Pancreas (tissue), 10 donors: ENCODE measurements around the gene PMPCA. TPM values are rescaled to one million over a fixed set of nuclear protein-coding genes. Genes with fewer than 3 reads are reported as not detected.
A peak's percentile ranks its signal among the peaks of the same experiment; 100 is the strongest.

Experiments
- ATAC-seq, 4 donors: fragments of 200-7000 bp; cut with Tn5 transposase; one replicate each; pipeline versions ENCODE4 v1.8.0 to v1.9.1; 2020; ENCODE audit warnings: mild to moderate bottlenecking in 4 of 4, moderate library complexity in 4 of 4
- DNase-seq, 6 donors: peaks; one replicate each; pipeline ENCODE4 v3.0.0-alpha.2; 2020
- FAIRE-seq: peaks from 2 replicates; lab custom pipeline; 2012; peaks lifted over from hg19 to GRCh38; lab: Jason Lieb, UNC
- H3K27ac ChIP-seq, 4 donors: fragments of 200-600 bp; sonication (generic); 1 replicate in 3 of 4; 2 replicates in 1 of 4; pipeline versions ENCODE4 v1.5.0 to v1.8.0; 2020
- H3K27me3 ChIP-seq, 4 donors: fragments of 200-600 bp; one replicate each; pipeline ENCODE4 v1.8.0; 2021
- H3K36me3 ChIP-seq, 3 donors: fragments of 200-600 bp; sonication (generic) in 1 of 3; one replicate each; pipeline versions ENCODE4 v1.5.0 to v1.8.0; 2020 to 2021
- H3K4me1 ChIP-seq, 3 donors: fragments of 200-600 bp; one replicate each; pipeline ENCODE4 v1.8.0; 2021
- H3K4me3 ChIP-seq, 4 donors: fragments of 200-600 bp; sonication (generic) in 2 of 4; one replicate each; pipeline versions ENCODE4 v1.5.0 to v1.8.0; 2020 to 2021
- H3K9me3 ChIP-seq, 4 donors: fragments of 200-600 bp; one replicate each; pipeline ENCODE4 v1.8.0; 2021
- CTCF ChIP-seq, 4 donors: fragments of 200-600 bp; sonication (generic) in 3 of 4; IDR thresholded peaks; one replicate each; pipeline versions ENCODE4 v1.5.0 to v1.8.0; 2021; ENCODE audit warnings: antibody characterized with exemption in 4 of 4
- WGBS, 2 donors: extraction: QIAGEN DNeasy Blood & Tissue Kit; methylation state at CpG; one replicate each; pipeline ENCODE4 v1.1.7; 2013; 5-methylcytosine and 5-hydroxymethylcytosine counted together
- intact Hi-C, 3 donors: fragments of 100-400 bp; cut with DNase I; formaldehyde crosslinking; loops; one replicate each; pipeline versions ENCODE4 v1.11.1 to v1.14.2; 2022
- polyA plus RNA-seq, 2 donors: library from polyadenylated mRNA; stranded (reverse); fragments of 200-250 nt; gene quantifications; one replicate each; pipeline ENCODE4 v1.2.3, GENCODE V29; 2013
- total RNA-seq, 6 donors: library from RNA; stranded (reverse); fragmentation: NEBNext Ultra II Directional in 4 of 6; extraction: Animal tissue kit (Norgen Biotek cat#: 25700) in 4 of 6; gene quantifications; one replicate each; pipeline versions ENCODE4 v1.2.1 to v1.2.4, GENCODE V29; 2021 to 2023
- donor health status: healthy with polysubstance abuse.
- donor health status: DM: no; HTN: no; CAD: no; lungs with moderate emphysema.
- donor health status: DM: no; HTN: no; CAD: no.
- donor health status: control.
- donor health status: control.
- donor health status: Bipolar disorder and iron deficiency.
- donor health status: DM: yes; HTN: yes; CAD: no.
- donor health status: DM: no; HTN: no; CAD: no.
- donor health status: DM: no; HTN: no; CAD: no.
- donor health status: DM: yes; HTN: yes; CAD: no.

PMPCA gene
- total and polyA plus RNA-seq, 8 donors: 16.3 to 51.4 (median 19.5) TPM

DNA sequence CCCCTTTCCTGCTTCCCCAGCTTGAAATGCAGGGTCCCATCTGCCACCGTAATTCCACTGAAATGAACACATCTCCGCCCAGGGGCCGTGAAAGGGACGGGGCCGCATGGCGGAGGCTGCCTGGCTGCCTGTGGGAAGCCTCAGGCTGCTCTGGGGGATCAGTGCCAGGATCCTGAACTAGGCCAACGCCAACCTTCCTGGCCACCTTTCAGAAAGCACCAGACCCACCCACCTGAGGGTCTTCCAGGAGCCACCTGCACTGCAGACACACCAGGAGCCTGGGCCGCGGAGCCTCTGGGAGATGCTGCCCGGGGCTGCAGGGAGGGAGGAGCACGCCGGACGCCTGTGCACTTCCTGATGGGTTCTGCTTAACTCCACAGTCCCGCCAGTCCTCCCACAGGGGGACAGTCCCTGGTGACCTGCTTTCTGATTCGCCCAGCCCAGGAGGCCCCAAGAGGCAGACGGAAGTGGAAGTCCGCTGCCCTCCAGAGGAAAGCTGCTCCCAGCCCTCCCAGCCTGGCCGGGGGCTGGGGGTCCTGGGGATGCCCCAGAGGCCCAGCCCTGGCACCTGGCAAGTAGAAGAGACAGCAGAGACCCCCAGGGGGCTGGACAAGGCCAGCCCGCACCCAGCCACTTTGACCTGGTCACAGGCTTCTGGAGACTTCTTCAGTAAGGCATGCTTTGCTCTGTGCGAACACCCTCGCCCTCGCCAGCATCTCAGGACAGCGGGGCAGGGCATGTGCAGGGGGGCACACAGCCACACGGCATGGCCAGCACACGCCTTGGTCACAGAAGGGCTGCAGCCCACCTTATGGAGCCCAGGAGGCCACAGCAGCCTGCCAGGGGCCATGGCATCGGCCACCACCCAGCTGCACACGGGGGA is 36.9 kb upstream of the PMPCA start, which contains the start of gene CARD9:
TSS of gene CARD9 (minus strand) at position 370 of the 883 bp plus-strand sequence. CDS start 1,591 bp downstream, outside the sequence.
- H3K9me3 ChIP-seq: no peaks in the 10 kb centered on the region
- H3K36me3 ChIP-seq: no peaks in the 10 kb centered on the region
- intact Hi-C loops: no loop called here
- H3K4me1 ChIP-seq: peaks cover 0 to 10% (median 4%) of the 10 kb centered on the region in 3 donors
- 67 to 74% methylated on average over 27 of the region's 27 CpGs for WGBS, 2 donors
- peak within 1 kb of the TSS in 1 of 4 donors; percentile 29 for H3K4me3 ChIP-seq
- peak in 1 of 6 donors; percentile 46 for DNase-seq
- ATAC-seq: peak in 3 of 4 donors; percentile 39 to 68 (median 54)
- no peak for TF ChIP-seq CTCF (IDR thresholded peaks at IDR 0.05)
- no peak for FAIRE-seq
- peak within 1 kb of the TSS in 2 of 4 donors; percentile 5 to 39 for H3K27ac ChIP-seq
- H3K27me3 ChIP-seq: no peaks in the 10 kb centered on the region

DNA sequence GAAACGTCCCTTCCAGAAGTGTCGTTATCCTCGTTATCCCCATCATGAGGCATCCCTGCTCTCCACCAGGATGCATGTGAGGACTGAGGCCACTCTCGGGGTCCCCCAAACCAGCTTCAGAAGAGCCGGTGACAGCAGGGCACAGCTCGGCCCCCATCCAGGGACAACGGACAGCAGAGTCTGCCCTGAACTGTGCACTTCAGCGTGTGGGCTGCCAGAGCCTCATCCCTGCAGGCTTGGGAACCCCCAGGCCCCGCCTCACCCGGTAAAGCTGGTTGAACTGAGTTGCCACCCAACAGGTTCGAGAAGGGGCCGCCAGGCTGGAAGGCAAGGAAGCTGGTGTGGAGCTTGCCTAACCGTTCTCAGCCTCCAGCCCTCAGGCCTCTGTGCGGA is 36.3 kb upstream of the PMPCA start:
- intact Hi-C loops: no loop called here
- DNase-seq (no peak), FAIRE-seq (no peak), ATAC-seq (no peak)
- H3K9me3 ChIP-seq: no peaks in the 10 kb centered on the region
- no peak overlapping the region for H3K27ac ChIP-seq
- TF ChIP-seq CTCF (IDR thresholded peaks at IDR 0.05): no peak
- WGBS, 2 donors: 87 to 94% methylated on average over 14 of the region's 14 CpGs
- peaks cover 0 to 10% (median 4%) of the 10 kb centered on the region in 3 donors for H3K4me1 ChIP-seq
- peaks cover 0 to 1% (median 0%) of the 10 kb centered on the region in 3 donors for H3K36me3 ChIP-seq
- no peaks in the 10 kb centered on the region for H3K27me3 ChIP-seq
- no peak overlapping the region for H3K4me3 ChIP-seq

DNA sequence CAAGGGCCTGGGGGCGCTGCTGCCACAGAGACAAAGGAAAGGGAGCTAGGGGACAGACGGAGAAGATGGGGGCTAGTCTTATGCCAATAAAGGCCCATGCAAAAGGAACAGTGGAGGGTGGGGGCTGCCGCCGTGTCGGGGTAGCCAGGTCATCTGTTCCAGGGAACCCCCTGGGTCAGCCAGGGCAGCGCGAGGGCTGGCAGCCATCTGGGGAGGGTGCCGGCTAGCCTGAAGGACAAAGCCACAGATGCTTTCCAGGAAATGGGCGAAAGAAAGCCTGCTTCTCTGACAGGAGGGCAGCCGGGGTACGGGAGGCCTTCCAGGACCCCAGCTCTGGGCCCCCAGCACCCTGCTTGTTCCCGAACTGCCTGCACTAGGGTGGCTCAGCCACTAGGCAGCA is 35.4 kb upstream of the PMPCA start:
- no peak for TF ChIP-seq CTCF (IDR thresholded peaks at IDR 0.05)
- 88 to 93% methylated on average over 12 of the region's 12 CpGs for WGBS, 2 donors

GRCh38 chr9:136376457-136376856 is 34.0 kb upstream of the PMPCA start:
- TF ChIP-seq CTCF (IDR thresholded peaks at IDR 0.05): no peak

More for the DNA sequence above, 35.4 kb upstream of the PMPCA start:
- Histone ChIP-seq H3K4me1 (peaks cover 0 to 10% (median 4%) of the 10 kb centered on the region in 3 donors), H3K9me3 (no peaks in the 10 kb centered on the region), H3K4me3 (no peak overlapping the region), H3K27ac (no peak overlapping the region), H3K27me3 (no peaks in the 10 kb centered on the region), H3K36me3 (peaks cover 0 to 5% (median 0%) of the 10 kb centered on the region in 3 donors)
- ATAC-seq (no peak), FAIRE-seq (no peak), DNase-seq (no peak)
- intact Hi-C loops: no loop called here

More at GRCh38 chr9:136376457-136376856, 34.0 kb upstream of the PMPCA start:
- Histone ChIP-seq H3K4me3 (no peak overlapping the region), H3K27ac (no peak overlapping the region), H3K4me1 (peaks cover 0 to 10% (median 4%) of the 10 kb centered on the region in 3 donors), H3K36me3 (peaks cover 0 to 17% (median 0%) of the 10 kb centered on the region in 3 donors), H3K27me3 (no peaks in the 10 kb centered on the region), H3K9me3 (no peaks in the 10 kb centered on the region)
- no peak for ATAC-seq
- intact Hi-C loops: no loop called here
- no peak for FAIRE-seq
- WGBS, 2 donors: 74 to 89% methylated on average over 8 of the region's 8 CpGs
- DNase-seq: no peak
